GM19043 (cell line): ENCODE measurements around the gene B4GALT1.
"Not testable (repeated sequence)": the region's sequence is repeated elsewhere in the genome, so short reads cannot be mapped to it uniquely, and the experiment has no call there.

Source experiments
- ATAC-seq: cut with Tn5 transposase; IDR thresholded peaks from one replicate; pipeline ENCODE4 v1.9.1; 2021; ENCODE audit warnings: low read depth; ENCODE audit not compliant: unreplicated experiment

B4GALT1 gene

DNA sequence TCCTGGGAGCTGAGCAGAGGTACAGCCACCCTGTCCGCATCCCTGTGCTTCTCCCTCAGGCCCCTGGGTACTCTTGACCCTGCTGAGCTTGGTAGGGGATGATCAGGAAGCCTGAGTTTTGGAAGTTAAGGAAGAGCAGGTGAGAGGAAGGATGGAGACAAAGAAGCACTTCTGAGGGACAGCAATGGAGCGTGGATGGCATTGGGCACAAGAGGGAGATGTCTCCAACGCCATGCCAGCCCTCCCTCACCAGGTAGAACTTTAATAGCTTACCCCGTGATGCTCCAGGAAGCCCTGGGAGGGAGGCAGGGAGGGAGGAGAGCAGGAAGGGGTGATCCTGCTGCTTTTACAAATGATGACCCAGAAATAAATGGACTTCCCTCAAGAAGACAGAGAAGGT, 60.8 kb downstream of the B4GALT1 start:
- no peak for ATAC-seq

DNA sequence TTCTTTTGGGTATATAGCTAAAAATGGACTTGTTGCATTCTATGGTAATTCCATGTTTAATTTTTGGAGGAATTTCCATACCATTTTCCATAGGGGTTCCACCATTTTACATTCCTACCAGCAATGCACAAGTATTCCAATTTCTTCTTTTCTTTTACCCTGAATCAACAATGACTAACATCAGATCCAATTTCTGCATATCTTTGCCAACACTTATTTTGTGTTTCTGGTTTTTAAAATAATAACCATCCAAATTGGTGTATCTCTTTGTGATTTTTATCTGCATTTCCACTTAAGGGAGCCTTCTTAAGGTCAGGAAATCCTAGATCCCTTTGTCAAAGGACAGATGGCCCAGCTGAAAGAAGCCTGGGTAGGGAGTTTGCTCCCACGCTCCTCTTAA, 61.2 kb downstream of the B4GALT1 start:
- ATAC-seq, result no peak

GRCh38 chr9:33105504-33105903, 61.6 kb downstream of the B4GALT1 start:
- ATAC-seq, result no peak

GRCh38 chr9:33104401-33104800, 62.7 kb downstream of the B4GALT1 start:
- ATAC-seq, result no peak

DNA sequence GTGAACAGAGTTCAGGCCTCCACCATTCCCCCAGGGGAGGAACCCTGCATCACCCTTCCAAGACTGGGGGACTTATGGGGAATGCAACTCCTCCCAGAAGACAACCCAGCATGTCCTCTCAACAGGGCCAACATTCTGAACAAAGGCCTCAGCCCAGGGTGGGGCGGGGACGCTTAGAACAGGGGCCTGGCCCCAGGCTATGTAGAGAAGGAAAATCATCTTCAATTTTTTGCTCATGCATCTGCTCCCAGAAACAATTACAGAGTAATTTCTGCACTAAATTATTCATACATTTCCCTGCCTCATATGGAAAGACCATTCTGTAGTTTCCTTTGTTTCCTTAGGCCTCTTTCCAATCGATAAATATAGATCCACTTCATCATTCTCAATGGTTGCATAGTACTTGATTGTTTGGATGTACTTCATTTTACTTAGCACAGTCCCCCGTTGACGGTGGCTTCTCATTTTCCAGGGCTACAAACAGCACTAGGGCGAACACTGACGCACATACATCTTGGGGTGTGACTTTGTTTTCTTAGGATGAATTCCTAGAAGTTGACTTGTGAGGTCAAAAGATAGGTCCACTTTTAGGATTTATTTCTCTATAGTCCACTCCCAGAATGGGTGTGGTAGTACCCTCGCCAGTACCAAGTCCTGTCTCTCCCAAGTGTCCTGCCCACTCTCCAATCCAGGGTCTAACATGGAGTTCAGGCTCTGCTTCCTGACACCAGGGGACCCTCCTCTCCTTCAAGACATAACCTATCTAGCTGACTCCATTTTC, 63.4 kb downstream of the B4GALT1 start:
- no peak for ATAC-seq

DNA sequence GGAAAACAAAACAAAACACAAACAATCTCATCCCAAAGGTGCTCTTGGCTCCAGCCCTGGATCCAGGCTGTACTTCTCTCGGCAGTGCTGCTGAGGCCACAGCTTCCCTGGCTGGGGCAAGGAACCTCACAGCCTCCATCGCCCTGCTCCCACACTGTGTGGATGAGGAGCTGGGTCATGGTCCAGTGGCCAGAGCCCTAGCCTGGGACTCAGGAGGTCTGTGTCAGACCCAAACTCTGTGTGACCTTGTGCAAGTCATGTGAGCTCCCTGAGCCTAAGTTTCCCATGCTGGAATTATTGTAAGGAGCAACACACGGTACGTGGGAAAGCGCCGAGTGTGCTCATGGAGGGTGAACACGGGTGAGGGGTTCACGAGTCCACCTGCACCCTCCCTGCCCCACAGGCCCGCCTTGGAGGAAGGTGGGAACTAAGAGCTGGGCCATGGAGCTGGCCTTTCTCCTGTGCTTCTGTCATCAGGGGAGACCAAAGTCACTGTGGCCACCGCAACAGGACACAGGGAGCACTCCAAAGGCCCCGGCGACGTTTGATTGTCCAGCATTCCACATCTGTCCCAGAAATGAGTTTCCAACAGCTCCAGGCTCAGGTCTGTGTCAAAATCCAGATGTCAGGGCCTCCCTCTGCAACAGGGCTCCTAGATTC, 64.5 kb downstream of the B4GALT1 start:
- no peak for ATAC-seq

GRCh38 chr9:33101104-33101951, 65.8 kb downstream of the B4GALT1 start:
- no peak for ATAC-seq

DNA sequence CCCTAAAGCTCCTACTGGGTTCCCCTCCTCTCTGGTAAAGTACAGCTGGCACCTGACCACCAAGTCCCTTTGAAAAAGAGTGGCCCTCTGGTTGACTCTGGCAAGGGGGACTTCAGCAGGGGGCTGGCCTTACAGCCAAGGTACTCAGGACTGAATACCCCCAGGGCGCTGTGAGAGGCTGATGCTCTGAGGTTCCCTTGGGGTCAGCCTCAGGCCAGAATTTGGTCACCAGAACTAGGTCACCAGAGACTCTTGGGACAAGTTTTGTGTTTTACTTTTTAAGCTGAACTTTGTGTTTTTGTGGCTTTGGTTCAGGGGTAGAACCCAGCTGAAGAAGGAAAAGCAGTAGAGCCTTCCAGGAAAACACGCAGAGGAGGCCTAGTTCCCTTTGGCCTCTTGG, 67.4 kb downstream of the B4GALT1 start:
- ATAC-seq, result no peak

GRCh38 chr9:33097192-33097591, 69.9 kb downstream of the B4GALT1 start:
- ATAC-seq, result no peak

DNA sequence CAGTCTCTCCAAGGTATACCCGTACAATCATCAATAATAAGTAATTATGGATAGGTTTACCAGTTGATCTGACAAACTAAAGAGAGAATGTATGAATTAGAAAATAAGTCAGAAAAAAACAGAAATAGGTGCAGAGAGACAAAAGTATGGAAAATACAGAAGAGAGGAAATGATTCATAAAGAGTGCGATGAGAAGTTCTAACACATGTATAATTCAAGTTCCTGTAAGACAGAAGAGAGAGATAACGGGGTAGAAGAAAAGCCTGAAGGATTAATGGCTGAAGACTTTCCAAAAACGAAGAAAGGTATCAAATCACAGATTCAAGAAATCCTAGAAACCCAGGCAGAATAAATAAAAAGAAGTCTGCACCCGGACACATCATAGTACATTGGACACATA, 74.5 kb downstream of the B4GALT1 start:
- no peak for ATAC-seq

GRCh38 chr9:33085672-33086071, 81.5 kb downstream of the B4GALT1 start:
- not testable (repeated sequence) for ATAC-seq

DNA sequence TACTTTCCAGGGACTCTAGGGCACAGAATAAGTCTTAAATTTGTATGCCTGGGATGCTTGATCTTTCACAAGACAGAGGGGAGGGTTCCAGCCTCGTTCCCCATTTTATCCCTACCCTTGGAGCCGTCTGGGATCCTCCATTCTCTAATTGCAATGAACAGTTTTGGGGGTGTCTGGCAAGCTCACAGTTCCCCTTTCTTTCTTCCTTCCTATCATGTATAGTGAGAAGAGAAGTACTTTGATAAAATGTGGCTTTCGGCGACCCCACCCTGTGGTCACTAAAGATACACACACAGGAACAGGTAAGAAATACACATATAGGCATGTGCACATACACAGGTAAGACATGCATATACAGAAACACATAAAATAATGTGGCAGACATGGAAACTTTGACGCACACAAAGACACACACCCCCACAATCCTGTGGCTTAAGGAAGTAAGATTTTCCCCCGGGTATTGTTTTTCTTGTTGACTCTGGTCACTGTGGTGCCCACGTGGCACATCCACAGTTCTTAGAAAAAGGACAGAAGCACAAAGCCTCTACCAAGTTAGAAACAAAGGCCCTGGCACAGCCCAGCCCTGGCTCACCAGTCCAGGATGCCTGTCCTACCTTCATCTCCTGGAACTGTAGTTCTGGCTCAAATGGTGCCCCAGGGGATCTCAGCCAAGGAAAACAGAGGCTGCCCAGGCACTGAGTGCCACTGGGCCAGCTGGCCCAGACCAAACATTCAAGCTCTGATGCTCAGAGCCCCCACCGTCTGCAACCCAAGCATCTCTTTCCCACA, 84.4 kb downstream of the B4GALT1 start:
- no peak for ATAC-seq

DNA sequence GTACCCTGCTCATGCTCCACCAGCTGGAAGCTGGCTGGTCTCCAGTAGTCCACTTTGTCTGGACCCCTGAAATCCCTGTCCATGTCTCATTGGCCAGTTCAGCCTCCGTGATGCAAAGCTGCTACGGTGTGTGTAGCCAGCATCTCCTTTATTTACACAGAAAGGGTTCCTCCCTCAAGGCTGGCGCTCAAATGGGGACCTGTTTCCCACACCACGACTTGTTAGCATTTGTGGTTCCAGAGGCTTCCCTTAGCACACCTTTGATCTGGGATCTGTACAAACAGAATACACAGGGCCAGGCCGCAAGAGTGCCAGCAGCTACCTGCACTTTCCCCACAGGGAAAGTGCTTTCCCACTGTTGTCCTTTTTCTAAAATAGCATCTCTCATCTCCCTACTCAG, 85.0 kb downstream of the B4GALT1 start:
- ATAC-seq, result no peak

DNA sequence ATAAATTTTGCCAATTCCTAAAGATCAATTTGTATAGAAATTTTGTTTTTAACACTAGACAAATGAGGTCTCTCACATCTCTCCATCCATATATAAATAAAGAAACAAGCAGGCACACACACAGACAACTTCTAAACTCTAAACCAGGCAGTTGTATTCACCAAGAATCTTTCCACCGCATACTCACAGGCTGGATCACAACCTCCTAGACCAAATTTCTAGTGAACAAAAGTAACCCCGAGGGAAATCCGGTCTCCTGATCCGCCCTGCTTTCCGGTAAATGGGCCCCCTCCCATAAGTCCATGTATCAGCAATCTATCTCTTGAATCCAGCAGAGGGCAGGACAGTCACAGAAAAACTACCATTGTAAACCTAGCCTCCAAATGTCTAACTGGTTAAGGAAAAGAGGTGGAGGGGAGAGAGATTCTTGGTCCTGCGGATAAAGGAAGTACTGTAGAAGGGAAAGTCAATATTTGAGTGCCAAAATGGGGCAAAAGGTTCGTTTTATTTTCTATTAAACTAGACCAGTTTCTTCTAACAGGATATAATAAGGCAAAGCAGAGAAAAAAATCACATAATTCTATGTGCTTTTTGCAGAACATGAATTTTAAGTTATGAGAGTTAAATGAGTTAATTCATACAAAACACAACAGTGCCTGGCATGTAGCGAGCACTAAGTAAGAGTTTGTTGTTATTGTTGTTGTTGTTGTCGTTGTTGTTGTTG, 85.8 kb downstream of the B4GALT1 start:
- peak; percentile 45 for ATAC-seq

DNA sequence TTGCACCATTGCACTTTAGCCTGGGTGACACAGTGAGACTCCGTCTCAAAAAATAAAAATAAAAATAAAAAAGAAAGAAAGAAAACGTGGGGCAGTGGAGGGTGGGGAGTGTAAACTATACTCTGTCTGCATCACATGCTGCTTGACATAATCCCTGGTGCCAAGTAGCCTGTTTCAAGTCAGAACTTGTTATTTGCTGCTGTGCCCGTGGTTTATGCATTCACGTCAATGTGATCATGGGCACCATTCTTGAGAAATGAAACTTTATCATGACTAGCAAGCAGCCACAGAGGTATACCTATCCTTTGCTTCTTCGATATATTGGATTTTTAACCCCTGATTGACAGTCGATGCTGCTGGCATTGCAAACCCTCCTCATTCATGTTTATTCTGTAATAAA, 86.6 kb downstream of the B4GALT1 start:
- ATAC-seq, result no peak

DNA sequence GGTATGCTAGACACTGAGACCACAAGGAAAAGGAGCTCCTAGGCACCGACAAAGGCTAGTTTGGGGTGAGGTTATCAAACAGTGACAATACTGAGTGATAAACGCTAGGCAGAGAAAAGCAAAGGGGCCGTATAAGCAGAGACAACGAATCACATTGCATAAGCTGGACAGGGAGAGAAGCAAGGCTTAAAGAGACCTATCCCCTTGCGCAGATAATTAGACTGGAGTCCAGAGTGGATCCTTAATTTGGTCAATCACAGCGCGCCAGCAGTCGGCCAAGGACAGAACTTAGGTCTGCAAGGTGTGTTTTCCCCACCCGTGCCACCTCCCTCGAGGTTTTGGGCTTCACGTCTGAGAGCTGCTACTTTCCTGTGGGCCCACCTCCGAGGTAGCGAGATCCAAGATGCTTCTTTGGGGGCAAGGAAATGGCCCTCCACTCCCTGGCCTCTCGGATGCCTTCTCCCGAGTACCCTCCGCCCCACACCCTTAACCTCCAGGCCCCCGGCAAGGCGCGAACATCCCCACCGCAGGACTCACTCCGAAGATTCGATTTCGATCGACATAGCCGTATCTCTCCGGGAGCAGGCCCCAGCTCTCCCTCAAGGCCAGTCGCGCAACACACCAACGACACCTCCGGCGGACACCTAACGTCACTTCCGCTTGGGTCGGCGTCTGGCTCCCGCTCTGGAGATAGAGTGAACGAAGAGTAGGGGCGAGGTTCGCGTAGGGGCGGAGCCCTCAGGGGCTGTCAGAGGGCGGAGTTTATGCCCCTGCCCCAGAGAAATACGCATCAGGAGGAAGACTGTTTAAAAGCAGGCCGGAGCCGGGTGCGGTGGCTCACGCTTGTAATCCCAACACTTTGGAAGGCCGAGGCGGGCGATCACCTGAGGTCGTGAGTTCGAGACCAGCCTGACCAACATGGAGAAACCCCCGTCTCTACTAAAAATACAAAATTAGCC, 90.8 kb downstream of the B4GALT1 start, which contains the start of gene SMU1:
SMU1 (minus strand) TSS at position 629 of the 959 bp plus-strand sequence; CDS start at position 563, 66 bp downstream.
- peak; percentile 99 for ATAC-seq

DNA sequence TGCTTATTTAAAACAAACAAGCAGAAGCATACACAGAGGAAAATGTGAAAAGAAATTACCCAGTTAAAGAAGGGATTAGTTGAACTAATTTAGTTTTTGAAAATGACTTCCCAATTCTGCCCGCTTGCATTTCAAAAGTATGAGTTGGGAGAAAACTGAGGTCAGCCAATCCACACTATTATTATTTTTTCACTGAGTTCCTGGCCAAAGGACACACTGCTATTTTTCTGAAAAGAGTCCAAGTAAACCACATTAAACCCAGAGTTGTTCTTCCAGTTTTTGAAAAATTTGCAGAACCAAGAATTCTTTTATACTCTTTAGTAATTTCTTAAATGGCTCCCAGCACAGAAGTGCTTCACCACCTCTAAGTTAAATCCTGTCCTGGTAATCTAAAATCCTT, 98.1 kb downstream of the B4GALT1 start:
- no peak for ATAC-seq

GRCh38 chr9:33065157-33066076, 101.7 kb downstream of the B4GALT1 start:
- peak; percentile 84 for ATAC-seq
